NCI-H1048 (cell line): ENCODE data around the gene ZNF362.

ENCODE experiments used
- DNase-seq: peaks from one replicate; lab custom pipeline; 2025; lab: John Stamatoyannopoulos, UW

The ZNF362 gene

DNA sequence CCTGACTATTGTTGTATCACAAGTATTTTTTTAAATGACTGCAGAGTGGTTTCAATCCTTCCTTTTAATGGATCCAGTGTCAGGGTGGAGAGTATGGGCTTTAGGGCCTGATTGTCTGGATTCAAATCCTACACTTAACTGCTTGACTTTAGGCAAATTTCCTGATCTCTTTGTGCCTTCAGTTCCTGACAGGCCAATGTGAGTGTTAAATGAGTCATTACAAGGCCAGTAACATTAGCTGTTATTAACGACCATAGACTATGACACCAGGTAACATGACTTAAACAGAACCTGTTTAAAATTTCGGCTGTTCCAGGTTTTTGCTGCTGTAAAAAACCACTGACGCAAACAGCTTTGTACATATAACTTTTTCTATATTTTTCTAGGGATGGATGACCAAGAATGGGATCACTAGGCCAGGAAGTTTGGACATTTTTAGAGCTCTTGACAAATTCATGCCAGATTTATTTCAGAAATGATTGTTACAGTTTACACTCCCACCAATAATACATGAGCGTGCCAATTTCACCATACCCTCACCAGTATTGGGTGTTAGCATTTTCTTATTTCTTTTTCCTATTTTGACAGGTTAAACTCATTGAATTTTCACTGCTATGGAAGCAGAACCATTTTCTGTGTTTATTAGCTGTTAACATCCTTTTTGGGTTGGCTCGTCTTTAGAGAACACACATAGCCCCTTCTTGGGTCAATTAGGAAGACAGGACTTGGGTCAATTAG is 11.3 kb downstream of the ZNF362 start:
- no peak for DNase-seq

DNA sequence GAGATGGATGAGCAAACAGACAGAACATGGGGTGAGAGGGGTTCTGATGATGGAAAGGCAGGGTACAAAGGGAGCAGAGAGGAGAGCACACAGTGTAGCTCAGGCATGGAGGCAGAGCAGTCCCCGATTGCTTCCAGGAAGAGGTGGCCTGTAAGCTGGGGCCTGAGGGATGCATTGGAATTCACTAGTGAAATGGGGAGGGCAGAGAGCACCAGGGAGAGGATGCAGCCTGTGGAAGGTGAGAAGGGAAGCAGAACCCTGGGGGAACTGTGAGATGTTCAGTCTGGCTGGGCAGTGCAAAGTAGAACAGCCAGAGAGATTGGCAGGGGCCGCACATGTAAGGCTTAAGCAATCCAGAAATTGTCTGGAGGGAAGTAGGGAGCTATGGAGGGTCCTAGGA is 12.2 kb downstream of the ZNF362 start:
- DNase-seq: no peak

DNA sequence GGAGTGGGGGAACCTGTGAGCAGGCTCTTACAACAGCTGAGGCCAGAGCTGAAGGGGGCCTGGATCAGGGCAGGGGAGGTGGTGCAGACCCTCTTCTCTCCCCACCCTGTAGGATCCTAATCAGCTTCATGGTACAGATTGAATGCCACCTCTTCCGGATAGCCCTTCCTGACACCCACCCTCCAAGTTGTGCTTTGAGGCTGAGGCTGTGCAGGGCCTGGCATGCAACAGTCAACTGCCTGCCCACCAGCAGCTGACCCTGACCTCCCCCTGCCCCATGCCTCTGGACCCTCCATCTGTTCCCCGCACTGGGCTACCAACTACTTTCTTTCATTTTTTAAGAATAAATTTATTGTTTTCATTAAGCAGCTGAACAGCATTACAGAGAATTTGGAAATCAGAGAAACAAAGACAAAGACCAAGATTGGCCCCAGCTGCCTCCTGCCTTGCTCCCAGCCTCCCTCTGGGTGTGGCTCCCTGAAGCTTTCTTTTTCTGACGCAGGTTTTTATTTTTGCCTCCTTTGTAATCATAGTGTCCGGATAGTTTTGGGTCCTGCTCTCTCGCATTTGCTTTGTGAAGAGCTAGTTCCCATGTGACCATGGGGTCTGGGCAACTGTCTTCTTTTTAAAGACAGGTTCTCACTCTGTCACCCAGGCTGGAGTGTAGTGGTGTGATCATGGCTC is 12.8 kb downstream of the ZNF362 start:
- no peak for DNase-seq

DNA sequence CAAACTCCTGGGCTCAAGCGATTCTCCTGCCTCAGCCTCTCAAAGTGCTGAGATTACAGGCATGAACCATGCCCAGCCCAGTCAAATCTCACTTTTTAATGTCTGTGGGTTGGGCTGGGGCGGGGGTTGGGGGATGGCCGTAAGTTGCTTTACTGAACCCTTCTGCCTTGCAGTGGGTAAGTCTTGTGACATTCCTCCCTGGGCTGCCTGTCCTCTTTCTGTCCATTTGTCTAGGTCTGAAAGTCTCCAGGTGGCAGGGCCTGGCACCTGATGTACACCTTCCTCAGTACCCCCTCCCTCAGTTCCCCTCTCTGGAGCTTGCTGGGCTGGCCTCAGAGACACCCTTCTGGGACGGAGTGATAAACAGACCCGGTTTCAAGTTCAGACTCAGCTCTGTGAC is 13.3 kb downstream of the ZNF362 start:
- no peak for DNase-seq

- no peak for DNase-seq
These were observed 14.1 kb downstream of the ZNF362 start for GRCh38 chr1:33270379-33270778.

- no peak for DNase-seq
These were observed 14.6 kb downstream of the ZNF362 start for GRCh38 chr1:33270808-33271465.

GRCh38 chr1:33271666-33272505 is 15.6 kb downstream of the ZNF362 start:
- no peak for DNase-seq

GRCh38 chr1:33272509-33272908 is 16.2 kb downstream of the ZNF362 start:
- no peak for DNase-seq

DNA sequence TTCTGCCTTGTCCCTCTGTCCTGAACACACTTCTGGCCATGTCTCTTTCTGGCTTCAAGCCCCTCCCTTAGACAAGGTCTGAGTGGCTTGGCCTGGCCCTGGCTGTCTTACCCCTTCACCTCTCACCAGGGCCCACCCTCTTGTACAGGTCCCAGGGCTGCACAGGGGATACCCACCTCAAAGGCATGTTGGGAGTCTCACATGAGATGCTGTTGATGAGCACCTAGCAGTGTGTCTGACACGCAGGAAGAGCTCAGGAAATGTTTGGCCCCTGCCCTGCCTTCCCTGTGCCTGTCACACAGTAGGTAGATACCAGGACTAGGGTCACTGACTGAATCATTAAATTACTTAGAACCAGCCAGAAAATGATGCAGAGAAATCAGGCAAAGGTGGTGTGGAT is 16.6 kb downstream of the ZNF362 start:
- DNase-seq: no peak

DNA sequence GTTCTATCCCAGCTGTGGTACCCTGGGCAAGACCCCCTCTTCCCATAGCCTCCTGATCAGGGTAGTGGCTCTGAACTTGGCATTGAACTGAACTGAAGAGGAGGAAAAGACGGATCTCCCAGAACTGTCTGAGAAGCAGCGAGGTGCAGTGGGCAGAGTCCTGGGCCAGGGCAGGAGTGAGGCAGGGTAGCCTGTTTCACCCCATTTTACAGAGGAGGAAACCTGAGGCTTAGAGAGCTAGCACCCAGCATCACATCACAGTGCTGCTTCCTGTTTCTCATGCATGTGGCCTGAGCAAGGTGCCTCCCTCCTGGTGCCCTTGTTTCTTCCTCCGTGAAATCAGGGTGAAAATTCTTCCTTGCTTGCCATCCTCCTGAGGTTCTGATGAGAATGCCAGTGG is 17.1 kb downstream of the ZNF362 start:
- DNase-seq: no peak

- no peak for DNase-seq
These were observed 17.7 kb downstream of the ZNF362 start for GRCh38 chr1:33273961-33274371.

DNA sequence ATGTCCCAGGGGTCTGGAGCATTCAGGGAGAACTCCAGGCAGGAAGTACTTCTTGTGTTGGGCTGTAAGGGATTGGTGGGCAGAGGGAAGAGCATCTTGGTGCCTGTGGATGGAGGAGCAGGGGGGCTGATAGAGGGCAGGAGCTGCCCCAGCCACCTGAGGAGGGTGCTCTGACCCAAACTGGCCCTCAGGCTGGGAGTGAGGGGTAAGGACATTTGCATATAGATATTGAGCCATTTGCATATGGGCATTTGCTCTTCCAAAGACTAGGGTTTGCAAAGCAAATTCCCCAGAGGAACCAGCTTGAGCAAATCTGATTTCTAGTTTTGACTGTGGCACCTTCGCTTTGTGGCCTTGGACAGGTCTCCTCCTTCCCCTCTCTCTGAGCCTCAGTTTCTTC is 18.2 kb downstream of the ZNF362 start:
- DNase-seq: no peak

- no peak for DNase-seq
These were observed 18.9 kb downstream of the ZNF362 start for GRCh38 chr1:33275195-33275594.

DNA sequence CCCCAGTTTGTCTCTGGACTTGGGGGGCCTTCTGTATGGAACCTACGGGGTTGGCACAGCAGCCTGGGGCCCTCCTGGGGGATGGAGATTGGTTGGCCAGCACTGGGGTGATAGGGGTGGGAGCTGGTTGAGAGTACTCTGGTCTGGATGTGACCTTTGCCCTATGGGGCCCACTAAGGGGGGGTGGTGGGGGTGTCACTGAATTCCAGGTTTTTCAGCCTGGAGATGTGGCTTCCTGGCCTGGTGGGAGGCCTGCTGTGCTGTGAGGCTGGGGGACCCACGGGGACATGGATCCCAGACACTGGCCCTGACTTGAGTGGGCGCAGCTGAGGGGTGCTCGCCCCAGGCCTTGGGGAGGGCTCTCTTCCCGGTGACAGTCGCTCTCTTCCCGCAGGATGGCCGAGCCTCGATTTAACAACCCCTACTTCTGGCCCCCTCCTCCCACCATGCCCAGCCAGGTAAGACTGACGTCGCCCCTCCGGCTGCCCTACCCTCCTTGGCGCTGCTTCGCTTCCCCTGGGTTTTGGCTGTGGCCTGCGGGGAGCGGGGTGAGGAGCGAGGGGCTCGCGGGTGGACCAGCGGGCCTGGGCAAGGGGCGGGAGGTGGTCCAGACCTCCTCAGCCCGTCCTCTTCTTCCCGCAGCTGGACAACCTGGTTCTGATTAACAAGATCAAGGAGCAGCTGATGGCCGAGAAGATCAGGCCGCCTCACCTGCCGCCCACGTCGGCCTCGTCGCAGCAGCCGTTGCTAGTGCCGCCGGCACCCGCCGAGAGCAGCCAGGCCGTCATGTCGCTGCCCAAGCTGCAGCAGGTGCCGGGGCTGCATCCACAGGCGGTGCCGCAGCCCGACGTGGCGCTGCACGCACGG is 19.6 kb downstream of the ZNF362 start:
- no peak for DNase-seq

DNA sequence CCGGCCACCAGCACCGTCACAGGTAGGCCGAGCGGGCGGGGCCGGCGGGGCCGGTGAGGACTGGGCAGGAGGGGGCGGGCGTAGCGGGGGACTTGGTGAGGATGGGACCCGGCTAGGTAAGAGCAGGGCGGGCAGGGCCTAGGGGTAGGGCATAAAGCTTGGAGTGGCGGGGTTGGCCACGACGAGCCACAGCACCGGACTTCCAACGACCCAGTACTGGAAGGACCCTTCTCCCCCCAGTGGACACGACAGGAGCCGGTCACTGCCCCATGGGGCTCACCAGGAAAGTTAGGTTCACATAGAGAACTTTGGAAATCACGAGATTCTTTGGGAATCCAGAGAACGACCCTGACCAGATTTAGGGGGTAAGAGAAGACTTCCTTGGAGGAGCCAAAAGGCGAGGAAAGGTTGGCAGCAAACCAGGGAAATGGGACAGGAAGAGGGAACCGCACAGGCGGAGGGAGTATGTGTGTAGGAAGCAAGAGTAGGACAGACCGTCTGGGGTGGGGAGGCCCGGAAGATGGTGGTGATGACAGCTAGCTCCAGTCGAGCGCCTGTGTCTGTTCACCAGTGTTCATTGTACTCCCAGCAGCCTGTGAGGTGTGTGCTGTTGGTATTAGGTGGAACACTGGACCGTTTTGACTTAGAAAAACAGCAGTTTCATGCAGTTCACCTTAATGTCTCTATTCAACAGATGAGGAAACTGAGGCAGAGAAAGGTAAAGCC is 20.4 kb downstream of the ZNF362 start:
- DNase-seq: no peak

DNA sequence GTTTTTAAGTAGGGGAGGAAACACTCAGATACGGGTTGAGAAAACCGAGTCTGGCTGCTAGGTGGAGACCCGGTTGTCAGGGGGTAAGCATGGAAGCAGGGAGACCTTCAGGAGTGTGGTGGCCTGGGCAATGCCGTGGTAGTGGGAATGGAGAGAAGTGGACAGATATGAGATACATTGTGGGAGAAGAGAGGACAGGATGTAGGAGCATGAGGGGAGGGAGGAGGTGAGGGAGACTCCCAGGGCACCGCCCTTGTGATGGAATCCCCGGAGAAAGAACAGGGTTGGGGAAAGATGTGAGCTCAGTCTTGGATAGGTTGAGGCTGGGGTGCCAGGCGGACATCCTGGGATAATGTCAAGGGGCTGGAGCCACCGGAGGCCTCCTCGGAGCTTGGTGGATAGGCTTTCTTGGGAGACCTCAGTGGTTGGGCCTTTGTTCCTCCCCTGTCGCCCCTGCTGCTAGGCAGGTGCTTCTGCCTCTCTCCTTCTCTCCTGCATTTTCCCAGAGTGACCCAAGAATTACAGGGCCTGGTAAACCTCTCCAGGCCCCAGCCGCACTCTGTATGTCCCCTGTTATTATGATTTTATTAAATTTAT is 21.3 kb downstream of the ZNF362 start:
- DNase-seq: no peak

GRCh38 chr1:33280091-33280661 is 23.9 kb downstream of the ZNF362 start:
- no peak for DNase-seq

- no peak for DNase-seq
These were observed 25.4 kb downstream of the ZNF362 start for GRCh38 chr1:33281554-33282303.

GRCh38 chr1:33282791-33283190 is 26.5 kb downstream of the ZNF362 start:
- no peak for DNase-seq
